ENCODE measurements around the gene TTC24. TPM values are rescaled to one million over a fixed set of nuclear protein-coding genes. Genes with fewer than 3 reads are reported as not detected.

Gene TTC24
- total and polyA plus RNA-seq, 4 donors: 0.36 TPM; not detected in 3

- no peaks in the 10 kb centered on the region for H3K4me1 ChIP-seq (ENCODE audit: control insufficient read depth in 1 of 2, insufficient read depth in 2 of 2, low read length in 2 of 2)
- H3K9me3 ChIP-seq (ENCODE audit: control insufficient read depth, low read length): no peaks in the 10 kb centered on the region
- ATAC-seq (ENCODE audit: low FRiP score) (no peak), DNase-seq (peak in 1 of 2 donors; percentile 34)
- no peak overlapping the region for H3K4me3 ChIP-seq (ENCODE audit: low read length in 2 of 2)
- H3K27ac ChIP-seq (ENCODE audit: low read depth in 1 of 2, low read length in 2 of 2): no peak overlapping the region
- H3K27me3 ChIP-seq (ENCODE audit: control insufficient read depth in 1 of 2, insufficient read depth in 2 of 2, low read length in 1 of 2): no peaks in the 10 kb centered on the region
- no peaks in the 10 kb centered on the region for H3K36me3 ChIP-seq (ENCODE audit: control insufficient read depth in 1 of 2, insufficient read depth in 2 of 2, low read length in 1 of 2)
- whole genome bisulfite sequencing, 2 donors: 90 to 92% methylated on average over 3 of the region's 3 CpGs
- intact Hi-C loops (cut with DNase I): no loop called here
These were observed 2.0 kb upstream of the TTC24 start for GRCh38 chr1:156577550-156577949.

- no peak overlapping the region for H3K4me3 ChIP-seq (ENCODE audit: low read length in 2 of 2)
- no peaks in the 10 kb centered on the region for H3K36me3 ChIP-seq (ENCODE audit: control insufficient read depth in 1 of 2, insufficient read depth in 2 of 2, low read length in 1 of 2)
- 51 to 55% methylated on average over 6 to 7 of the region's 7 CpGs for WGBS, 2 donors
- H3K27ac ChIP-seq (ENCODE audit: low read depth in 1 of 2, low read length in 2 of 2): no peak overlapping the region
- no peaks in the 10 kb centered on the region for H3K9me3 ChIP-seq (ENCODE audit: control insufficient read depth, low read length)
- H3K27me3 ChIP-seq (ENCODE audit: control insufficient read depth in 1 of 2, insufficient read depth in 2 of 2, low read length in 1 of 2): no peaks in the 10 kb centered on the region
- no peak for ATAC-seq (ENCODE audit: low FRiP score)
- no peaks in the 10 kb centered on the region for H3K4me1 ChIP-seq (ENCODE audit: control insufficient read depth in 1 of 2, insufficient read depth in 2 of 2, low read length in 2 of 2)
- intact Hi-C loops (cut with DNase I): no loop called here
- DNase-seq: no peak
These were observed 1.5 kb upstream of the TTC24 start for GRCh38 chr1:156578055-156578454.

GRCh38 chr1:156581661-156582387 is 2.3 kb downstream of the TTC24 start:
- DNase-seq (peak in 1 of 2 donors; percentile 61), ATAC-seq (ENCODE audit: low FRiP score) (no peak)
- H3K36me3 ChIP-seq (ENCODE audit: control insufficient read depth in 1 of 2, insufficient read depth in 2 of 2, low read length in 1 of 2): no peaks in the 10 kb centered on the region
- no peak overlapping the region for H3K4me3 ChIP-seq (ENCODE audit: low read length in 2 of 2)
- no peaks in the 10 kb centered on the region for H3K27me3 ChIP-seq (ENCODE audit: control insufficient read depth in 1 of 2, insufficient read depth in 2 of 2, low read length in 1 of 2)
- H3K9me3 ChIP-seq (ENCODE audit: control insufficient read depth, low read length): no peaks in the 10 kb centered on the region
- no peak overlapping the region for H3K27ac ChIP-seq (ENCODE audit: low read depth in 1 of 2, low read length in 2 of 2)
- intact Hi-C loops (cut with DNase I): loop anchor here in 1 of 2 donors (5.0 kb wide), 1 partner anchor 75 kb away; no protein-coding TSS in a partner anchor
- WGBS, 2 donors: 84 to 87% methylated on average over 20 to 21 of the region's 21 CpGs
- H3K4me1 ChIP-seq (ENCODE audit: control insufficient read depth in 1 of 2, insufficient read depth in 2 of 2, low read length in 2 of 2): no peaks in the 10 kb centered on the region

- ATAC-seq (ENCODE audit: low FRiP score) (no peak), DNase-seq (no peak)
- Histone ChIP-seq H3K9me3 (ENCODE audit: control insufficient read depth, low read length) (no peaks in the 10 kb centered on the region), H3K36me3 (ENCODE audit: control insufficient read depth in 1 of 2, insufficient read depth in 2 of 2, low read length in 1 of 2) (no peaks in the 10 kb centered on the region), H3K4me1 (ENCODE audit: control insufficient read depth in 1 of 2, insufficient read depth in 2 of 2, low read length in 2 of 2) (no peaks in the 10 kb centered on the region), H3K27me3 (ENCODE audit: control insufficient read depth in 1 of 2, insufficient read depth in 2 of 2, low read length in 1 of 2) (no peaks in the 10 kb centered on the region), H3K27ac (ENCODE audit: low read depth in 1 of 2, low read length in 2 of 2) (no peak overlapping the region), H3K4me3 (ENCODE audit: low read length in 2 of 2) (no peak overlapping the region)
- intact Hi-C loops (cut with DNase I): loop anchor here in 1 of 2 donors (5.0 kb wide), 1 partner anchor 75 kb away; no protein-coding TSS in a partner anchor
- 80 to 85% methylated on average over 9 of the region's 9 CpGs for WGBS, 2 donors
These were observed 3.0 kb downstream of the TTC24 start for GRCh38 chr1:156582388-156583017.

GRCh38 chr1:156583821-156584622 is 4.5 kb downstream of the TTC24 start:
- no peaks in the 10 kb centered on the region for H3K36me3 ChIP-seq (ENCODE audit: control insufficient read depth in 1 of 2, insufficient read depth in 2 of 2, low read length in 1 of 2)
- no peaks in the 10 kb centered on the region for H3K9me3 ChIP-seq (ENCODE audit: control insufficient read depth, low read length)
- intact Hi-C loops (cut with DNase I): loop anchor here (2.0 to 5.0 kb wide), 3 partner anchors 25 to 73 kb away; no protein-coding TSS in a partner anchor
- no peak overlapping the region for H3K4me3 ChIP-seq (ENCODE audit: low read length in 2 of 2)
- no peaks in the 10 kb centered on the region for H3K4me1 ChIP-seq (ENCODE audit: control insufficient read depth in 1 of 2, insufficient read depth in 2 of 2, low read length in 2 of 2)
- ATAC-seq (ENCODE audit: low FRiP score): peak; percentile 74
- WGBS, 2 donors: 53% methylated on average over 20 of the region's 20 CpGs
- no peaks in the 10 kb centered on the region for H3K27me3 ChIP-seq (ENCODE audit: control insufficient read depth in 1 of 2, insufficient read depth in 2 of 2, low read length in 1 of 2)
- H3K27ac ChIP-seq (ENCODE audit: low read depth in 1 of 2, low read length in 2 of 2): no peak overlapping the region
- peak in 1 of 2 donors; percentile 76 for DNase-seq

- Histone ChIP-seq H3K36me3 (ENCODE audit: control insufficient read depth in 1 of 2, insufficient read depth in 2 of 2, low read length in 1 of 2) (no peaks in the 10 kb centered on the region), H3K9me3 (ENCODE audit: control insufficient read depth, low read length) (no peaks in the 10 kb centered on the region), H3K4me1 (ENCODE audit: control insufficient read depth in 1 of 2, insufficient read depth in 2 of 2, low read length in 2 of 2) (no peaks in the 10 kb centered on the region), H3K27me3 (ENCODE audit: control insufficient read depth in 1 of 2, insufficient read depth in 2 of 2, low read length in 1 of 2) (no peaks in the 10 kb centered on the region), H3K4me3 (ENCODE audit: low read length in 2 of 2) (no peak overlapping the region), H3K27ac (ENCODE audit: low read depth in 1 of 2, low read length in 2 of 2) (no peak overlapping the region)
- DNase-seq (no peak), ATAC-seq (ENCODE audit: low FRiP score) (no peak)
- intact Hi-C loops (cut with DNase I): loop anchor here (2.0 to 5.0 kb wide), 3 partner anchors 24 to 72 kb away; no protein-coding TSS in a partner anchor
- 52 to 54% methylated on average over 11 of the region's 11 CpGs for WGBS, 2 donors
These were observed 5.3 kb downstream of the TTC24 start for GRCh38 chr1:156584813-156585212.

- WGBS, 2 donors: 67 to 72% methylated on average over 4 of the region's 4 CpGs
- no peak for ATAC-seq (ENCODE audit: low FRiP score)
- peak in 1 of 2 donors; percentile 36 for DNase-seq
- Histone ChIP-seq H3K36me3 (ENCODE audit: control insufficient read depth in 1 of 2, insufficient read depth in 2 of 2, low read length in 1 of 2) (no peaks in the 10 kb centered on the region), H3K4me3 (ENCODE audit: low read length in 2 of 2) (no peak overlapping the region), H3K4me1 (ENCODE audit: control insufficient read depth in 1 of 2, insufficient read depth in 2 of 2, low read length in 2 of 2) (no peaks in the 10 kb centered on the region), H3K9me3 (ENCODE audit: control insufficient read depth, low read length) (no peaks in the 10 kb centered on the region), H3K27ac (ENCODE audit: low read depth in 1 of 2, low read length in 2 of 2) (no peak overlapping the region), H3K27me3 (ENCODE audit: control insufficient read depth in 1 of 2, insufficient read depth in 2 of 2, low read length in 1 of 2) (no peaks in the 10 kb centered on the region)
- intact Hi-C loops (cut with DNase I): no loop called here
These were observed 6.8 kb downstream of the TTC24 start for GRCh38 chr1:156586323-156586722.

GRCh38 chr1:156586892-156587477 is 7.5 kb downstream of the TTC24 start:
- DNase-seq (peak in 1 of 2 donors; percentile 25), ATAC-seq (ENCODE audit: low FRiP score) (no peak)
- 91 to 92% methylated on average over 3 of the region's 3 CpGs for WGBS, 2 donors
- Histone ChIP-seq H3K27ac (ENCODE audit: low read depth in 1 of 2, low read length in 2 of 2) (no peak overlapping the region), H3K9me3 (ENCODE audit: control insufficient read depth, low read length) (no peaks in the 10 kb centered on the region), H3K4me1 (ENCODE audit: control insufficient read depth in 1 of 2, insufficient read depth in 2 of 2, low read length in 2 of 2) (no peaks in the 10 kb centered on the region), H3K36me3 (ENCODE audit: control insufficient read depth in 1 of 2, insufficient read depth in 2 of 2, low read length in 1 of 2) (no peaks in the 10 kb centered on the region), H3K4me3 (ENCODE audit: low read length in 2 of 2) (no peak overlapping the region), H3K27me3 (ENCODE audit: control insufficient read depth in 1 of 2, insufficient read depth in 2 of 2, low read length in 1 of 2) (no peaks in the 10 kb centered on the region)
- intact Hi-C loops (cut with DNase I): no loop called here

All from aorta (tissue), 5 donors.